ENCODE data around the gene LOXL3.

The LOXL3 gene

DNA sequence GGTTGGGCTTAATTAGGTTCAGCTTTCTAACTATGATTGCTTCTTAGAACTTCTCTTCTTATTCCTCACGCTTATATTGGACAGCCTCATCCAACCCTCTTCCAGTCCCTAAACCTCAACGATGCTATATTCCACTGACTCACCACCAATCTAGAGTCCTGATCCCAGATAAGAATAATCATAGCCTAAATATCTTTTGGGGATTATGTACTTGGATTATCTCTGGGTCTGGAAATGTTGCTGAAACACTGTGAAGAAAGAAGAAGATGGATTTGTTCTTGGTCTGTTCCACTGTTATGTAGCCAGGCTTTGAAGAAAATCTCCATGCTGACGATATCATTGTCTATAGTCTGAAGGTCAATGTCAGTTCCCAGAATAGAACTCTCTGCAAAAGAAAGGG, 27.7 kb upstream of the LOXL3 start:
- Histone ChIP-seq H3K27me3 (ENCODE audit: insufficient read depth, low read length, poor library complexity, severe bottlenecking) (no peaks in the 10 kb centered on the region), H2AFZ (ENCODE audit: low read length) (no peak overlapping the region), H3K36me3 (ENCODE audit: insufficient read depth, low read length) (no peaks in the 10 kb centered on the region), H3K4me1 (ENCODE audit: insufficient read depth, low read length, poor library complexity, severe bottlenecking) (peaks cover 35% of the 10 kb centered on the region), H4K20me1 (ENCODE audit: insufficient read depth, low read length, poor library complexity, severe bottlenecking) (no peaks in the 10 kb centered on the region), H3K79me2 (ENCODE audit: insufficient read depth, low read length) (no peaks in the 10 kb centered on the region), H3K9me2 (replicated peaks; ENCODE audit: low read depth, low read length) (no peaks in the 10 kb centered on the region), H3F3A (ENCODE audit: low read depth) (no peaks in the 10 kb centered on the region), H3K9ac (ENCODE audit: low read depth, low read length, poor library complexity, severe bottlenecking) (no peak overlapping the region), H3K4me2 (ENCODE audit: low read depth, low read length, poor library complexity, severe bottlenecking) (no peak overlapping the region), H3K9me3 (ENCODE audit: insufficient read depth, low read depth, low read length) (no peaks in the 10 kb centered on the region), H3K4me3 (ENCODE audit: low read length, poor library complexity, severe bottlenecking) (no peak overlapping the region)
- TF ChIP-seq CTCF (conservative IDR thresholded peaks at IDR 0.05; ENCODE audit: low read length) (no peak), EZH2phosphoT487 (IDR thresholded peaks at IDR 0.05; ENCODE audit: borderline replicate concordance) (no peak)

DNA sequence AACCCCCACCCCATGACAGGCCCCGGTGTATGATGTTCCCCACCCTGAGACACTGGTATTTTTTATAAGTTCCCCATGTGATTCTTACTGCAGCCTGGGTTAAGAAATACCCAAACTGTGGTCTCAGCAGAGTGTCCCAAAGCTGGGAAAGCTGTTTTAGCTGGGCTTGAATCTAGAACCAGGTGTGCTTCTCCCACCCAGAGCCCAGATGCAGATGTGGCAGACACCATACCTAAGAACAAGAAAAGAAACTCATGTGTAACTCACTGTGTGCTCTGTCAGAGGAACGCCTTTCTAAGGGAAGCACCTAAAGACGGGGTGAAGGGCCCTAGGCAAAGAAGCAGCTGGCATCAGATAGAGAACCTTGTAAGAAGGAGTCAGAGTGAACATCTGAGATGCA, 24.7 kb upstream of the LOXL3 start:
- no peaks in the 10 kb centered on the region for H3K9me3 ChIP-seq (ENCODE audit: insufficient read depth, low read depth, low read length)
- H3K36me3 ChIP-seq (ENCODE audit: insufficient read depth, low read length) = no peaks in the 10 kb centered on the region
- no peak overlapping the region for H3K4me3 ChIP-seq (ENCODE audit: low read length, poor library complexity, severe bottlenecking)
- no peaks in the 10 kb centered on the region for H3K79me2 ChIP-seq (ENCODE audit: insufficient read depth, low read length)
- no peaks in the 10 kb centered on the region for H3K27me3 ChIP-seq (ENCODE audit: insufficient read depth, low read length, poor library complexity, severe bottlenecking)
- no peak overlapping the region for H3K9ac ChIP-seq (ENCODE audit: low read depth, low read length, poor library complexity, severe bottlenecking)
- no peaks in the 10 kb centered on the region for H4K20me1 ChIP-seq (ENCODE audit: insufficient read depth, low read length, poor library complexity, severe bottlenecking)
- H3K4me2 ChIP-seq (ENCODE audit: low read depth, low read length, poor library complexity, severe bottlenecking) = no peak overlapping the region
- H3F3A ChIP-seq (ENCODE audit: low read depth) = peaks cover 7% of the 10 kb centered on the region; the same call in 1 of the 2 replicates
- peaks cover 30% of the 10 kb centered on the region for H3K4me1 ChIP-seq (ENCODE audit: insufficient read depth, low read length, poor library complexity, severe bottlenecking)
- TF ChIP-seq EZH2phosphoT487 (IDR thresholded peaks at IDR 0.05; ENCODE audit: borderline replicate concordance) (no peak), CTCF (conservative IDR thresholded peaks at IDR 0.05; ENCODE audit: low read length) (no peak)
- no peaks in the 10 kb centered on the region for H3K9me2 ChIP-seq (replicated peaks; ENCODE audit: low read depth, low read length)
- no peak overlapping the region for H2AFZ ChIP-seq (ENCODE audit: low read length)

DNA sequence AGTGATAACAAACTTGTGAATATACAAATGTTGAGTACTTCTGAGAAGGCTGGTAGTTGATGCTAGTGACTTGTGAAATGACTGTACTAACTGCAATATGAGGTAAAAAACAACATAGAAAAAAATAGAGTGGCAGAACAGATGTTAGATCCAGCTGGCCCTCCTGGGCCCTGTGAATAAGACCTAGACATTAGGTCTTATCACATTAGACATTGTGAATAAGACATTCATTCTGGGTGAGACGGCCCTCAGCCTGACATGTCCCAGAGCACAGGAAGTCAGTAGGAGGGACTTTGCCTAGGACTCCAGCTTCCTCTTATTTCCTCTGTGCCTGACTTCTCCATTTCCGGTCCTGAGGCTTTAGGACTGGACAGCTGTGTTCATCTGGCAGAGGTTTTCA, 23.7 kb upstream of the LOXL3 start:
- peaks cover 7% of the 10 kb centered on the region; the same call in 1 of the 2 replicates for H3F3A ChIP-seq (ENCODE audit: low read depth)
- H3K9me2 ChIP-seq (replicated peaks; ENCODE audit: low read depth, low read length) = no peaks in the 10 kb centered on the region
- peak overlapping the region; percentile 83 for H2AFZ ChIP-seq (ENCODE audit: low read length)
- peaks cover 31% of the 10 kb centered on the region for H3K4me1 ChIP-seq (ENCODE audit: insufficient read depth, low read length, poor library complexity, severe bottlenecking)
- H4K20me1 ChIP-seq (ENCODE audit: insufficient read depth, low read length, poor library complexity, severe bottlenecking) = no peaks in the 10 kb centered on the region
- H3K4me2 ChIP-seq (ENCODE audit: low read depth, low read length, poor library complexity, severe bottlenecking) = peak overlapping the region; percentile 3
- H3K27me3 ChIP-seq (ENCODE audit: insufficient read depth, low read length, poor library complexity, severe bottlenecking) = no peaks in the 10 kb centered on the region
- H3K4me3 ChIP-seq (ENCODE audit: low read length, poor library complexity, severe bottlenecking) = no peak overlapping the region
- no peaks in the 10 kb centered on the region for H3K79me2 ChIP-seq (ENCODE audit: insufficient read depth, low read length)
- TF ChIP-seq CTCF (conservative IDR thresholded peaks at IDR 0.05; ENCODE audit: low read length) (no peak), EZH2phosphoT487 (IDR thresholded peaks at IDR 0.05; ENCODE audit: borderline replicate concordance) (no peak)
- H3K9ac ChIP-seq (ENCODE audit: low read depth, low read length, poor library complexity, severe bottlenecking) = peak overlapping the region; percentile 12
- H3K36me3 ChIP-seq (ENCODE audit: insufficient read depth, low read length) = no peaks in the 10 kb centered on the region
- H3K9me3 ChIP-seq (ENCODE audit: insufficient read depth, low read depth, low read length) = no peaks in the 10 kb centered on the region

All from Loucy (cell line).